Lower leg skin (tissue), 3 donors: ENCODE measurements around the gene MTA1.

Source experiments
- CTCF ChIP-seq, 3 donors: fragments of 450-650 bp; IDR thresholded peaks; one replicate each; pipeline ENCODE4 v1.5.1; 2016; ENCODE audit warnings: antibody characterized with exemption in 3 of 3, mild to moderate bottlenecking in 3 of 3, moderate library complexity in 2 of 3
- POLR2A ChIP-seq, 2 donors: fragments of 450-650 bp; IDR thresholded peaks; one replicate each; pipeline ENCODE4 v1.6.1; 2016 to 2017; ENCODE audit warnings: antibody characterized with exemption in 2 of 2, mild to moderate bottlenecking in 1 of 2, moderate library complexity in 1 of 2

GRCh38 chr14:105483300-105484068, 63.9 kb downstream of the MTA1 start:
- no peak for TF ChIP-seq POLR2A (IDR thresholded peaks at IDR 0.05)
- no peak for TF ChIP-seq CTCF (IDR thresholded peaks at IDR 0.05)
